Right lung (tissue), 5 donors: ENCODE measurements around the gene RAD51B. TPM values are rescaled to one million over a fixed set of nuclear protein-coding genes. Genes with fewer than 3 reads are reported as not detected.
"Not testable (repeated sequence)": the region's sequence is repeated elsewhere in the genome, so short reads cannot be mapped to it uniquely, and the experiment has no call there.

Experiments used
- DNase-seq, 2 donors: peaks; one replicate each; pipeline ENCODE4 v3.0.0-alpha.2; 2013
- polyA plus RNA-seq, 5 donors: library from polyadenylated mRNA; unstranded; fragments of 120-200 nt; gene quantifications; one replicate each; pipeline versions ENCODE4 v1.2.1 to v1.2.3, GENCODE V29; 2013; ENCODE audit warnings: inconsistent platforms in 1 of 5, low replicate concordance in 1 of 5; ENCODE audit not compliant: insufficient read length in 5 of 5, insufficient read depth in 1 of 5

Gene RAD51B
- polyA plus RNA-seq, 5 donors = 8.1 to 15.5 (median 11.8) TPM

DNA sequence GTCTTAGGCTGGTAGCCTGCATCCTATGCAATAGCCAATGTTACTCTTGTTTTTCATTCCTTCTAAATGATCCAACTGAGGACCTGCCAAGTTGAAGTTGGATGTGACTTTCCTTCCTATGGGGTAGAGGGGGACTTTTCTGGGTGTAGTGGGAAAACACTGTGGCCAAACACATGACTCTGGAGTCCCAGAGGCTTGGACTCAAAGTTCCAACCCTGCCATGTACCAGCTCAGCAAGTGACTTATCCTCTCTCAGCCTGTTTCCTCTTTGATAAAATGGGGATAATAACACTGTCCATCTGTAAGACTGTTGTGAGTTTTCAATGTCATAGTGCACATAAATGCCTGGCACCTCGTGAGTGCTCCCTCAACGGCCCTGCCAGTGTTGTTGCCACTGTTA, 876.3 kb downstream of the RAD51B start:
- no peak for DNase-seq

DNA sequence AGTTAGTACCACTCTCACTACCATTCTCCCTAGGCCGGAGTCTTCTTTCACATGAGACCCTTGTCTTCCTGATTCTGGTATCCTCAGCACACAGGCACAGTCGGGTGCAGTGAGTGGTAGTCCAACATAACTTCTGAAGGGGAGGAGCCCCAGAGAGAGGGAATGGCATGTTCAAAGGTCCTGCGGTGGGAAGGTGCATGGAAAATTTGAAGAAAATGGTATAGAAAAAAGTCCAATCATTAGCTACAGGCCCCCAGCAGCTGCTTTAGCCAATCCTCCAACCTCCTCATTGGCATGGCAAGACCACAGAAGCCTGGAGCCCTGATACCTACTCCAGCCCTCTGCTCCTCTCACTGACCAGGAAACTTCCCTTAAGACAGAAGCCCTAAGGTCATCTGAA, 876.7 kb downstream of the RAD51B start:
- DNase-seq = no peak

GRCh38 chr14:68696721-68697495, 877.3 kb downstream of the RAD51B start:
- DNase-seq = no peak

DNA sequence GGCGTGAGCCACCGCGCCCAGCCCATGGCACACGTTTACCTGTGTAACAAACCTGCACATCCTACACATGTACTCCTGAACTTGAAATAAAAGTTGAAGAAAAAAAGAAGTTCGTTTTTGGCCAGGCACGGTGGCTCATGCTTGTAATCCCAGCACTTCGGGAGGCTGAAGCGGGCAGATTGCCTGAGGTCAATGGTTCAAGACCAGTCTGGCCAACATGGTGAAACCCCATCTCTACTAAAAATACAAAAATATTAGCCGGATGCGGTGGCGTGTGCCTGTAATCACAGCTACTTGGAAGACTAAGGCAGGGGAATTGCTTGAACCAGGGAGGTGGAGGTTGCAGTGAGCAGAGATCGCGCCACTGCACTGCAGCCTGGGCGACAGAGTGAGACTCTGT, 879.2 kb downstream of the RAD51B start:
- not testable (repeated sequence) for DNase-seq

DNA sequence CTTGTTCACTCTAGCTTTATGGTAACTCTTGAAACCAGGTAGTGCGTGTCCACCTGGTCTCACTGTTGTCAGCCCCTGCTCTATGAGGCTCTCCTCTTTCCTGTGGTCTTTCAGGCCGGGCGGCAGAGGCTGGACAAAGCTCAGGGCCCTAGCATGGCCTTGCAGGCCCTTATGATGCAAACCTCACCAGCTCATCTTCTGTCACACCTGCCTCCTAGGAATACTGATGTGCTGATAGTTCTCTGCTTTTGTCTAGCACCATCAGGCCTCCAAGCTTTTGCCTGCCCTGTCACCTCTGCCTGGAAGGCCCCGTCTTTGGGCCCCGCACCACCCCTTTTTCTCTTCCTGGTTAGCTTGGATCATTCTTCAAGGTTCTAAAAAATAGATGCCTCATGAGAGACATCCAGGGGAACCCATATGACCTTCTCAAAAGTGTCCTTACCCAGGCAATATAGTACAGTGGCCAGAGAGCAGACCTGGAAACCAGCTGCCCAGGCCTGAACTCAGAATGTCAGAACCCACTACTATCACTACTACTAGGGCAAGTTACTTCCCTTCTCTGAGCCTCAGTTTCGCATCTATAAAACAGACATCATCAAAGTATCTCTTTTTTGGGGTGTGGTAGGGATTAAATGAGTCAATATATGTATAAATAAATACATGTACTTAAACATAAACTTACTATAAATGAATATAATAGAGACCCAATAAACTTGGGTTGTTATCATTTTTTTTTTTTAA, 881.6 kb downstream of the RAD51B start:
- DNase-seq = no peak

DNA sequence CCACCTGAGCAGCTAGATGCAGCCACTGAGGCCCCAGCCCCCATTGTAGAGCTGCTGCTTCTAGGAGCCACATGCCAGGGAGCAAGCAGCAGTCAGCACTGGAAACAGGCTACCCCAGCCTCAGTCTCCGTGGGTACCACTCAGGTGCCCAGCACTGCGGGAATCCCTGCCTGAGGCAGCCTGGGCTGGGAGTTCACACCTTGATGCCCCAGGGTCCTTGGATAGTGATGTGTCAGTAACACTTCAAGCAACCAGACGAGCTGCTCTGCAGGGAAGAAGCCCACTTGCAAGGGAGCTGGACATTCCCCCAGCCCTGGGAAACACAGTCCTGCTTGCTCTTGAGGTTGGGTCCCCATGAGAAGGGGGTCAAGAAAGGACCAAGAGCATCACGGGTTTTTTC, 882.6 kb downstream of the RAD51B start:
- DNase-seq = no peak

- DNase-seq = no peak
These were observed 883.0 kb downstream of the RAD51B start for GRCh38 chr14:68702578-68702977.

GRCh38 chr14:68703093-68703492, 883.5 kb downstream of the RAD51B start:
- DNase-seq = no peak

GRCh38 chr14:68704736-68705720, 885.4 kb downstream of the RAD51B start:
- no peak for DNase-seq

GRCh38 chr14:68705741-68706283, 886.2 kb downstream of the RAD51B start:
- no peak for DNase-seq

GRCh38 chr14:68707482-68707881, 887.9 kb downstream of the RAD51B start:
- DNase-seq = no peak

DNA sequence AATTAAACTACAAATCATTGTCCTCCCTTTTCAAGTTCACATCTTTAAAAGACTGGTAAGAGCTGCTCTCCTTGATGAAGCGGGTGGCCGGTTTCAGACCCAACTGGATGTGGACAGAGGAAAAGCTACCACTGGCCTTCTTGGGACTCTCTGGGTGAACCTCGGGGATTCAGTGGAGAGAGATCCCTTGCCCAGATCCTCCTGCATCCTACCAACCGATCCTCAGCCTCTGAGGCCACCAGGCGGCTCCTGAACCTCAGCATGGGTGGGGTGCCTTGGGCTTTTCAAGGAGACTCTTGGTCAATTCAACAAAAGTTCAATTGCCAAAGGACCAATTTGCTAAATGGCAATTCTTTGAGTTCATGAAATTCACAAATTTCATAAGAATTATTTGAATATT, 888.8 kb downstream of the RAD51B start:
- no peak for DNase-seq

- DNase-seq = no peak
These were observed 889.4 kb downstream of the RAD51B start for GRCh38 chr14:68709007-68709406.

GRCh38 chr14:68710776-68711175, 891.2 kb downstream of the RAD51B start:
- no peak for DNase-seq

- no peak for DNase-seq
These were observed 892.2 kb downstream of the RAD51B start for GRCh38 chr14:68711561-68712309.

- no peak for DNase-seq
These were observed 893.3 kb downstream of the RAD51B start for GRCh38 chr14:68712703-68713370.

DNA sequence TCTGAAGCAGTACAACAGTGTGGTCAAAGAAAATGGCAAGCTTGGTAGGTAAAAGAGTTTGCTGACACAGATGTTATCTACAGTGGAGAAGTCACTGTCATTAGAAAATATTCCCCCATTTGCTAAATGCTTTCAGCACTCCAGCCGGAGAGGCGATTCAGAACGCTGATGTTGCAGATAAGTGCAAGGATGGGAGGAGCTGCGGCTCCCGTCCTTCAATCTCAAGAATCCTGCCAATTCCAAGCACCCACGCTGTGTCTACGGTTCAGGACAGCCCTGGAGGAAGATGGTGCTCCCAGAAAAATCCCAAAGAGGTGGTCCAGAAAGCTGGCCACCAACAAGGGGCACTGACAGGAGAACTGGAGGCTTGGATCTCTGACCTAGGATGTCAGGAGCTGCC, 894.2 kb downstream of the RAD51B start:
- DNase-seq = no peak

DNA sequence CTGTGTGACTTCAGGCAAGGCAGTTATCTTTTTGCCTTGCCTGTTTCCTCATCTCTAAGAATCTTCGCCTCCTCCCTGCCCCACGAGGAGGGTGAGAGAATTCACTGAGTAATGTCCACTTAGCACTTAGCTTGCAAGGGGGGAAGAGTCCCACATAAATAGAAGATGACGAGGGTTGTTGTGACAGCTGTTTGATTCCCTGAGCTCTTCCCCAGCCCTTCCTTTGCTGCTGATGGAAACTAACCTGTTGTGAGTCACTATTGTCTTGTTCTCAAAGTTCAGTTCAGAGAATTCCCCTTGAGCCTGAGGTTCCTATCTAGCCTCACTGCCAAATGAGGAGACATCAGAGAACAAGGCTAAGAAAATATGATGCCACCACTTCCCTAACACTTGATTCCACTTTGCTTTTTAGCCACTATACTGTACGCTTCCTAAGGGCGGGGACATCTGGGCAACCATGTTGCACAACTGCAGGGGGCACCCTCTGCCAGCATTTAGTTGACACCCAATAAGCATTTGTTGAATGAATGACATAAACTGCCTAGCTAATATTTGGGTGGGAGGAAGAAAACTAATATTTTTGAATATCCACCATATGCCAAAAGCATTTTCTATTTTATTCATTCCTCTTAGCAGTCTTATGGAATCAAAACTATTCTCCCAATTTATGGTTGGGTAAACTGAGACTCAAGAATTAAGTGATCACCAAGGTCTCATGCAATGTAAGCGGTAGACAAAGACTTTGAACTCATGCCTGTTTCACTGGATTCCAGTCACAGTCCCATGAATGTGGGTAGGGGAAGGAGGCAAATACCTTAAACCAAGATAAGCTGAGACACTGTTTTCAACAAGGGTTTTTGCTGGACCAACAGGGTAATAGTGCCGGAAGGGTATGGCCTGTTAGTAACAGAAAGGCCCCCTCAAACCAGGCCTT, 895.7 kb downstream of the RAD51B start:
- no peak for DNase-seq

GRCh38 chr14:68716698-68717097, 897.1 kb downstream of the RAD51B start:
- DNase-seq = no peak
